Glutamatergic neuron (in vitro differentiated cells): Measurements from ENCODE around the gene CEP104. TPM values are rescaled to one million over a fixed set of nuclear protein-coding genes. Genes with fewer than 3 reads are reported as not detected.

Source experiments
- DNase-seq: peaks from one replicate; pipeline ENCODE4 v3.0.0; 2022
- H3K27ac Mint-ChIP-seq: one replicate; pipeline ENCODE4 v1.8.0; 2020; ENCODE audit warnings: mild to moderate bottlenecking, mixed read lengths, inconsistent platforms; ENCODE audit not compliant: unreplicated experiment
- H3K27me3 Mint-ChIP-seq: one replicate; pipeline ENCODE4 v1.8.0; 2020; ENCODE audit warnings: mild to moderate bottlenecking, moderate library complexity, mixed read lengths, inconsistent platforms; ENCODE audit not compliant: unreplicated experiment
- H3K36me3 Mint-ChIP-seq: one replicate; pipeline ENCODE4 v1.8.0; 2020; ENCODE audit warnings: mild to moderate bottlenecking, mixed read lengths, inconsistent platforms; ENCODE audit not compliant: unreplicated experiment
- H3K4me1 Mint-ChIP-seq: one replicate; pipeline ENCODE4 v1.8.0; 2020; ENCODE audit warnings: mild to moderate bottlenecking, low read depth, mixed read lengths, inconsistent platforms; ENCODE audit not compliant: unreplicated experiment
- H3K4me3 Mint-ChIP-seq: one replicate; pipeline ENCODE4 v1.8.0; 2020; ENCODE audit warnings: mild to moderate bottlenecking, mixed read lengths, inconsistent platforms; ENCODE audit not compliant: unreplicated experiment
- H3K9me3 Mint-ChIP-seq: one replicate; pipeline ENCODE4 v1.8.0; 2020; ENCODE audit warnings: mild to moderate bottlenecking, moderate library complexity, mixed read lengths, inconsistent platforms; ENCODE audit not compliant: unreplicated experiment
- total RNA-seq: library from RNA; stranded (reverse); fragmentation: NEBNext Ultra II Directional; extraction: Animal tissue kit (Norgen Biotek cat#: 25700); gene quantifications from one replicate; pipeline ENCODE4 v1.2.1, GENCODE V29; 2021; ENCODE audit not compliant: unreplicated experiment
- TF ChIP-seq, protein P1 (sequence below): fragments of 200-600 bp; sonication (generic); IDR thresholded peaks from one replicate; pipeline ENCODE4 v1.5.0; 2021; ENCODE audit not compliant: partially characterized antibody, unreplicated experiment

Gene CEP104
- total RNA-seq, 1 donor from 2014 or later = 102 TPM

DNA sequence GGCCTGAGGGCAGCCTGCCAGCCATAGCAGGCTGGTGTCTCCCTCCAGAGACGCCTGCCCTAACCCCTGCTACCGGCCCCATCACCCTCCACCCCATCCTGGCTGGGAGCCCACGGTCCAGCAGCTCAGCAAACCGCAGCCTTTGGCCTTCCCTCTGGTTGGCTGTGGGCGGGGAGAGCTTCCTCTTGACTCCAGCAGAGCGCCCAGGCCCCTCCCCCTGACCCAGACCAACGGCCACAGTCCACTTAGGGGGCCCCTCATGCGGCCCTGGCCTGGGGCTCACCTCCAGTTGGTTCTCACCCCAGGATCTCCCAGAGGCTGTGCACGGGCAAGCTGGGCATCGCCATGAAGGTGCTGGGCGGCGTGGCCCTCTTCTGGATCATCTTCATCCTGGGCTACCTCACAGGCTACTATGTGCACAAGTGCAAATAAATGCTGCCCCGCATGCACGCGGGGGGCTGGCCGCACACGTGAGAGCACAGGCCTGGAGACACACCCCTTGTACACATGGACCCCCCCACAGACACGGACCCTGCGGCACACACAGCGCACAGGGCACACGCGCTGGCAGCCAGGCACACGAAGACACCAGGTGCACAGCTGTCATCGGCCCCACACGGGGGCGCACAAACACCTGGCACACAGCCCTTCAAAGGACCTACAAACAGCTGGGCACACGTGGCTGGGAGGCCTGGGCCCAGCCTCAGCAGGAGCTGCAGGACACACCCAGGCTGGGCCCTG, 81.4 kb downstream of the CEP104 start:
- TF ChIP-seq, protein P1, sequence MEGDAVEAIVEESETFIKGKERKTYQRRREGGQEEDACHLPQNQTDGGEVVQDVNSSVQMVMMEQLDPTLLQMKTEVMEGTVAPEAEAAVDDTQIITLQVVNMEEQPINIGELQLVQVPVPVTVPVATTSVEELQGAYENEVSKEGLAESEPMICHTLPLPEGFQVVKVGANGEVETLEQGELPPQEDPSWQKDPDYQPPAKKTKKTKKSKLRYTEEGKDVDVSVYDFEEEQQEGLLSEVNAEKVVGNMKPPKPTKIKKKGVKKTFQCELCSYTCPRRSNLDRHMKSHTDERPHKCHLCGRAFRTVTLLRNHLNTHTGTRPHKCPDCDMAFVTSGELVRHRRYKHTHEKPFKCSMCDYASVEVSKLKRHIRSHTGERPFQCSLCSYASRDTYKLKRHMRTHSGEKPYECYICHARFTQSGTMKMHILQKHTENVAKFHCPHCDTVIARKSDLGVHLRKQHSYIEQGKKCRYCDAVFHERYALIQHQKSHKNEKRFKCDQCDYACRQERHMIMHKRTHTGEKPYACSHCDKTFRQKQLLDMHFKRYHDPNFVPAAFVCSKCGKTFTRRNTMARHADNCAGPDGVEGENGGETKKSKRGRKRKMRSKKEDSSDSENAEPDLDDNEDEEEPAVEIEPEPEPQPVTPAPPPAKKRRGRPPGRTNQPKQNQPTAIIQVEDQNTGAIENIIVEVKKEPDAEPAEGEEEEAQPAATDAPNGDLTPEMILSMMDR = no peak
- Mint-ChIP-seq H3K36me3 (no peaks in the 10 kb centered on the region), H3K27me3 (peaks cover 6% of the 10 kb centered on the region), H3K4me1 (peaks cover 17% of the 10 kb centered on the region), H3K27ac (no peak overlapping the region), H3K9me3 (peaks cover 6% of the 10 kb centered on the region), H3K4me3 (no peak overlapping the region)
- peak; percentile 57 for DNase-seq

DNA sequence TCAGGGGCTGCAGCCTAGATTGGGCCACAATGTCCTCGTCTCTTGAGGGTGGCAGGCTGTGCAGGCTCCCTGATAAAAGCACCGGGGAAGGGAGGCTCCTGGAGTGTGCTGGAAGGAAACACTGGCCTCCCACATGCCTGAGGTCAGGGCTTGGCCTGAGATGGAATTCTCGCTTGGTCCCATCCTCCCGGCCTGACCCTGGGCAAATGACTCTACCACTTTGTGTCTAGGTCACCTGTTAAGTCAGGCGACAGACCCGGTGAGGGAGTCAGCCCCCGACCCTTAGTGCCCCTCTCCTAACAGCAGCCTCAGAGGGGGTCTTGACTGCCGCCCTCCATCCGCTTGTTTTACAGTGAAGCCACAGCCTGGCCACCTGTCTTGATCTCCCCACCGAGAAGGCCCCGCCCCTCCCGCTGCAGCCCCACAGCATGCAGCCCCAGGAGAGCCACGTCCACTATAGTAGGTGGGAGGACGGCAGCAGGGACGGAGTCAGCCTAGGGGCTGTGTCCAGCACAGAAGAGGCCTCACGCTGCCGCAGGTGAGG, 82.0 kb downstream of the CEP104 start:
- no peak overlapping the region for H3K27ac Mint-ChIP-seq
- DNase-seq = no peak
- no peaks in the 10 kb centered on the region for H3K36me3 Mint-ChIP-seq
- H3K4me3 Mint-ChIP-seq = peak overlapping the region; percentile 34
- peaks cover 6% of the 10 kb centered on the region for H3K9me3 Mint-ChIP-seq
- H3K27me3 Mint-ChIP-seq = peaks cover 7% of the 10 kb centered on the region
- TF ChIP-seq, protein P1 = no peak
- H3K4me1 Mint-ChIP-seq = peaks cover 19% of the 10 kb centered on the region

DNA sequence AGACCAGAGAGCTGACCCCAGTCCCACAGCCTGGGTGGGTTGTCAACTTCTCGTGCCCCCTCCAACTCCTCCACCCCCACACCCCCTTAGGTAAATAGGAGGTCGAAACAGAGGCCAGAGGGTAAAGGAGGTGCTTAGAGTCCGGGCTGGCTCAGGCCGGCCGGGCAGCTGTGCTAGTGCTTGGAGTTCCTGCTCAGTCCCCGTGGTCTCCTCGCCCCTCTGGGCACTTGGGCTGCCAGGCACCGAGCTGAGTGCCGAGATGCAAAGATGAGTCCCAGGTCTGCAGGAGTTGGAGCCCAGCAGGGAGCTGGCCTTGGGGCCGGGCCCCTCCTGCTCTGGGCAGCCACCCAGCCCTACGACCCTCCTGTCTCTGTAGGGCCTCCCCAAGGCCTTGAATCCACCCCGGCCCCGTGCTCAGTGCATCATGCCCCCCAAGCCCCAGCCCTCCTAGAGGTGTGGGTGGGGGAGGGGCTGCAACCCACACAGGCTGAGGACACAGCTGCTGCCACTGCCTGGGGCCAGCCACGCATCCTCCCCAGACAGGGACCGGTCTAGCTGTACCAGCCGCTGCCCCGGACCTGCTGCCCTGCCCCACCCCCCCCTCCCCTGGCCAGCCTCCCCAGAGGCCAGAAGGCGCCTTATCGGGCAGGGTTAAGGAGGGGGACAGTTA, 82.6 kb downstream of the CEP104 start:
- peak; percentile 38 for DNase-seq
- no peak overlapping the region for H3K27ac Mint-ChIP-seq
- TF ChIP-seq, protein P1 = no peak
- peaks cover 15% of the 10 kb centered on the region for H3K4me1 Mint-ChIP-seq
- H3K4me3 Mint-ChIP-seq = no peak overlapping the region
- no peaks in the 10 kb centered on the region for H3K36me3 Mint-ChIP-seq
- H3K27me3 Mint-ChIP-seq = peaks cover 7% of the 10 kb centered on the region
- H3K9me3 Mint-ChIP-seq = peaks cover 6% of the 10 kb centered on the region

DNA sequence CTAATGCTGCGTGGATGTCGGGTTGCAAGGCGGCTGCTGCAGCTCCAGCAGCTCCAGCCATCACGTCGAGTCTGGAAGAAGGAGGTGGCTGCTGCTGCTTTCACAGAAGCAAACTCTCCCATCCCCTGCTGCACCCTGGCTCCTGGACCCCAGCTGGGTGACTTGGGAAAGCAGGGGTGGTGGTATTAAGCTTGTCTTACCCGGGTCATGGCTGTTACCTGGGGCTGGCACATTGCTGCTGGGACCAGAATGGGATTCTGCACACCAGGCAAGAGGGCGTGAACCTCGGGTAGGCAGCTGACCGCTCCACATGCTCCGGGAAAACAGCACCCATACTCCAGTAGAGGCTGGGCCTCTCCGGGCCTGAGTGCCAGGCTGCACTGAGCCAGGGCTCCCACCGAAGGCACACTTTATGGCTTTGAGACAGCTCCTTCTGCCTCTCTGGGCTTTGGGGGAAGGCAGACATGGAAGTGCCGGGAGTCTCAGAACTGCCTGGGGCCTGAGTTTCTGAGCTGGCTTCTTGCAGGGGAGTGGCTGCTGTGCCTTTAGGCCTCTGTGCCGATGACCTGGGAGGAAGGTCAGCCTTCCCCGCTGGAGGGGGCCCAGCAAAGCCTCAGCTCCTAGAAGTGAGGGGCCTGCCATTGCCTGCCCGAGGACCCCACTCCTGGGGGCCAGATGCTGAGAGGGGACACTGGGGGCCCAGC, 83.3 kb downstream of the CEP104 start:
- Mint-ChIP-seq H3K27me3 (peaks cover 7% of the 10 kb centered on the region), H3K9me3 (peaks cover 6% of the 10 kb centered on the region), H3K27ac (no peak overlapping the region), H3K4me1 (peaks cover 12% of the 10 kb centered on the region), H3K36me3 (no peaks in the 10 kb centered on the region), H3K4me3 (no peak overlapping the region)
- peak; percentile 33 for DNase-seq
- TF ChIP-seq, protein P1 = no peak
